AG04450 (cell line): Measurements from ENCODE around the gene SIAH3. TPM values are rescaled to one million over a fixed set of nuclear protein-coding genes. Genes with fewer than 3 reads are reported as not detected.

Source experiments
- CTCF ChIA-PET: fragments of 300-600, 350-600 bp; formaldehyde crosslinking; extraction: SDS; loops from one replicate; lab custom pipeline; 2022; ENCODE audit warnings: antibody characterized with exemption, inconsistent platforms; lab: Charles Lee
- POLR2A ChIA-PET: fragments of 350-600 bp; formaldehyde crosslinking; extraction: SDS; loops from one replicate; lab custom pipeline; 2021; ENCODE audit warnings: antibody characterized with exemption, inconsistent platforms; lab: Yijun Ruan, JAX
- DNase-seq: peaks from one replicate; pipeline ENCODE4 v3.0.0-alpha.2; 2011; ENCODE audit warnings: low read depth, low spot score
- H3K27ac ChIP-seq: one replicate; pipeline ENCODE4 v1.5.1; 2012; ENCODE audit warnings: low read depth, low read length, control low read depth
- H3K27me3 ChIP-seq: one replicate; pipeline ENCODE4 v1.6.0; 2012; ENCODE audit warnings: low read length; ENCODE audit not compliant: control insufficient read depth, insufficient read depth
- H3K4me3 ChIP-seq: 2 replicates; pipeline ENCODE4 v1.5.1; 2011; ENCODE audit warnings: mild to moderate bottlenecking, low read depth, low read length, control low read depth
- H3K9me3 ChIP-seq: 2 replicates; pipeline ENCODE4 v1.5.1; 2012; ENCODE audit warnings: low read length; ENCODE audit not compliant: control insufficient read depth, insufficient read depth
- CTCF ChIP-seq: IDR thresholded peaks from 2 replicates; pipeline ENCODE4 v1.5.1; 2011; ENCODE audit warnings: low read depth, low read length, control low read depth, inconsistent platforms
- polyA minus RNA-seq: library from RNA; depleted of rRNA, polyadenylated mRNA; stranded (reverse); fragments of >200 nt; gene quantifications from 2 replicates; pipeline ENCODE4 v1.2.3, GENCODE V29; 2011; rRNA and poly(A)+ RNA removed
- polyA plus RNA-seq: library from polyadenylated mRNA; depleted of rRNA; stranded (reverse); fragments of >200 nt; gene quantifications from 2 replicates; pipeline ENCODE4 v1.2.3, GENCODE V29; 2011; rRNA removed

The SIAH3 gene
- polyA plus RNA-seq (not detected in 2 replicates), polyA minus RNA-seq (not detected in 2 replicates)

- Histone ChIP-seq H3K27me3 (peaks cover 43% of the 10 kb centered on the region), H3K27ac (no peak within 1 kb of the TSS), H3K4me3 (no peak within 1 kb of the TSS), H3K9me3 (no peaks in the 10 kb centered on the region)
- ChIA-PET CTCF (no interaction called here), POLR2A (no interaction called here)
- no peak for TF ChIP-seq CTCF
- no peak for DNase-seq
Observed at GRCh38 chr13:45851171-45851921, at the start of gene SIAH3. TSS of gene SIAH3 (minus strand) at chr13:45851753. CDS start at chr13:45851629, 124 bp downstream.

GRCh38 chr13:45899406-45899805 lies 47.9 kb upstream of the SIAH3 start:
- ChIA-PET POLR2A (no interaction called here), CTCF (no interaction called here)
- Histone ChIP-seq H3K9me3 (no peaks in the 10 kb centered on the region), H3K27ac (no peak overlapping the region), H3K4me3 (no peak overlapping the region), H3K27me3 (peaks cover 16% of the 10 kb centered on the region)
- no peak for TF ChIP-seq CTCF
- no peak for DNase-seq

GRCh38 chr13:45897562-45897961 lies 46.0 kb upstream of the SIAH3 start:
- peaks cover 16% of the 10 kb centered on the region for H3K27me3 ChIP-seq
- H3K27ac ChIP-seq: no peak overlapping the region
- CTCF ChIA-PET: interaction anchor here (0.7 kb wide), 1 partner anchor 28 kb away, joined by 4 read pairs; no protein-coding TSS in a partner anchor
- H3K9me3 ChIP-seq: no peaks in the 10 kb centered on the region
- POLR2A ChIA-PET: no interaction called here
- no peak for DNase-seq
- TF ChIP-seq CTCF: no peak
- no peak overlapping the region for H3K4me3 ChIP-seq

- Histone ChIP-seq H3K27ac (no peak overlapping the region), H3K27me3 (peaks cover 16% of the 10 kb centered on the region), H3K9me3 (no peaks in the 10 kb centered on the region), H3K4me3 (no peak overlapping the region)
- no peak for DNase-seq
- ChIA-PET CTCF (no interaction called here), POLR2A (no interaction called here)
- no peak for TF ChIP-seq CTCF
Observed at GRCh38 chr13:45896285-45896684, 44.7 kb upstream of the SIAH3 start.

GRCh38 chr13:45895881-45896280 lies 44.3 kb upstream of the SIAH3 start:
- CTCF ChIA-PET: no interaction called here
- H3K27me3 ChIP-seq: peaks cover 16% of the 10 kb centered on the region
- POLR2A ChIA-PET: no interaction called here
- no peaks in the 10 kb centered on the region for H3K9me3 ChIP-seq
- no peak for TF ChIP-seq CTCF
- no peak overlapping the region for H3K4me3 ChIP-seq
- no peak overlapping the region for H3K27ac ChIP-seq
- no peak for DNase-seq
